Activated T-helper 2 cell treated with anti-CD3 and anti-CD28 coated beads, Interferon-gamma antibody, Interleukin-2, Interleukin-4, amounts not matched to agents 10 μg/mL and 5 μg/mL and 100 μg/mL, durations not matched to agents 14 hours and 24 hours and 36 hours (primary cell): ENCODE measurements around the gene CHMP4A. TPM values are rescaled to one million over a fixed set of nuclear protein-coding genes. Genes with fewer than 3 reads are reported as not detected.
A peak's percentile ranks its signal among the peaks of the same experiment; 100 is the strongest.
"Not testable (repeated sequence)": the region's sequence is repeated elsewhere in the genome, so short reads cannot be mapped to it uniquely, and the experiment has no call there.

Source experiments
- DNase-seq: peaks from one replicate; pipeline ENCODE4 v3.0.0; 2021; ENCODE audit warnings: low spot score
- H3K27ac Mint-ChIP-seq: one replicate; pipeline ENCODE4 v1.8.0; 2021; ENCODE audit warnings: mixed read lengths
- H3K27me3 Mint-ChIP-seq: one replicate; pipeline ENCODE4 v1.8.0; 2021; ENCODE audit warnings: low read depth, mixed read lengths
- H3K36me3 Mint-ChIP-seq: one replicate; pipeline ENCODE4 v1.8.0; 2021; ENCODE audit warnings: low read depth, mixed read lengths
- H3K4me1 Mint-ChIP-seq: one replicate; pipeline ENCODE4 v1.8.0; 2021; ENCODE audit warnings: low read depth, mixed read lengths
- H3K4me3 Mint-ChIP-seq: one replicate; pipeline ENCODE4 v1.8.0; 2021; ENCODE audit warnings: low read depth, mild to moderate bottlenecking, moderate library complexity, mixed read lengths
- H3K9me3 Mint-ChIP-seq: one replicate; pipeline ENCODE4 v1.8.0; 2021; ENCODE audit warnings: mixed read lengths
- intact Hi-C: fragments of 100-400 bp; cut with micrococcal nuclease; formaldehyde crosslinking; loops from one replicate; pipeline ENCODE4 v1.15.1; 2023
- total RNA-seq: library from RNA; stranded (reverse); gene quantifications from 2 replicates; pipeline ENCODE4 v1.2.3, GENCODE V29; 2022

Gene CHMP4A
- total RNA-seq, 1 donor from 2014 or later: 80.0 TPM

GRCh38 chr14:24254630-24255392, 41.5 kb upstream of the CHMP4A start:
- Mint-ChIP-seq H3K27me3 (no peaks in the 10 kb centered on the region), H3K4me3 (no peak overlapping the region), H3K9me3 (no peaks in the 10 kb centered on the region), H3K36me3 (peaks cover 10% of the 10 kb centered on the region), H3K4me1 (peaks cover 18% of the 10 kb centered on the region), H3K27ac (no peak overlapping the region)
- no peak for DNase-seq
- intact Hi-C loops: no loop called here

GRCh38 chr14:24253936-24254335, 40.6 kb upstream of the CHMP4A start:
- no peaks in the 10 kb centered on the region for H3K27me3 Mint-ChIP-seq
- H3K4me1 Mint-ChIP-seq: peaks cover 24% of the 10 kb centered on the region
- H3K27ac Mint-ChIP-seq: no peak overlapping the region
- peaks cover 12% of the 10 kb centered on the region for H3K36me3 Mint-ChIP-seq
- no peak overlapping the region for H3K4me3 Mint-ChIP-seq
- H3K9me3 Mint-ChIP-seq: no peaks in the 10 kb centered on the region
- intact Hi-C loops: no loop called here
- no peak for DNase-seq

- intact Hi-C loops: no loop called here
- Mint-ChIP-seq H3K4me1 (peaks cover 34% of the 10 kb centered on the region), H3K36me3 (peaks cover 12% of the 10 kb centered on the region)
Observed at GRCh38 chr14:24252289-24253124, 39.2 kb upstream of the CHMP4A start.

GRCh38 chr14:24251880-24252288, 38.6 kb upstream of the CHMP4A start:
- intact Hi-C loops: no loop called here
- Mint-ChIP-seq H3K36me3 (peaks cover 14% of the 10 kb centered on the region), H3K27ac (no peak overlapping the region), H3K4me1 (peaks cover 37% of the 10 kb centered on the region), H3K9me3 (no peaks in the 10 kb centered on the region), H3K27me3 (no peaks in the 10 kb centered on the region), H3K4me3 (no peak overlapping the region)
- DNase-seq: no peak

More at GRCh38 chr14:24252289-24253124, 39.2 kb upstream of the CHMP4A start:
- Mint-ChIP-seq H3K9me3 (no peaks in the 10 kb centered on the region), H3K27me3 (no peaks in the 10 kb centered on the region), H3K4me3 (no peak overlapping the region), H3K27ac (no peak overlapping the region)
- DNase-seq: no peak

- Mint-ChIP-seq H3K36me3 (peaks cover 14% of the 10 kb centered on the region), H3K27me3 (no peaks in the 10 kb centered on the region), H3K4me3 (no peak overlapping the region), H3K4me1 (peaks cover 40% of the 10 kb centered on the region), H3K9me3 (no peaks in the 10 kb centered on the region), H3K27ac (peak overlapping the region; percentile 44)
- no peak for DNase-seq
- intact Hi-C loops: no loop called here
Observed at GRCh38 chr14:24250354-24250753, 37.1 kb upstream of the CHMP4A start.

- DNase-seq: no peak
- Mint-ChIP-seq H3K27me3 (no peaks in the 10 kb centered on the region), H3K36me3 (peaks cover 11% of the 10 kb centered on the region), H3K4me1 (peaks cover 43% of the 10 kb centered on the region), H3K4me3 (no peak overlapping the region), H3K27ac (no peak overlapping the region), H3K9me3 (no peaks in the 10 kb centered on the region)
- intact Hi-C loops: no loop called here
Observed at GRCh38 chr14:24249230-24250021, 36.1 kb upstream of the CHMP4A start.

- peak overlapping the region; percentile 72 for H3K27ac Mint-ChIP-seq
- peaks cover 53% of the 10 kb centered on the region for H3K4me1 Mint-ChIP-seq
- intact Hi-C loops: loop anchor here (1.0 kb wide), 1 partner anchor 27 kb away; no protein-coding TSS in a partner anchor
- no peak for DNase-seq
- no peaks in the 10 kb centered on the region for H3K27me3 Mint-ChIP-seq
- no peaks in the 10 kb centered on the region for H3K9me3 Mint-ChIP-seq
- H3K4me3 Mint-ChIP-seq: peak overlapping the region; percentile 32
- peaks cover 5% of the 10 kb centered on the region for H3K36me3 Mint-ChIP-seq
Observed at GRCh38 chr14:24247422-24247821, 34.1 kb upstream of the CHMP4A start.

GRCh38 chr14:24246765-24247212, 33.5 kb upstream of the CHMP4A start:
- intact Hi-C loops: loop anchor here (1.0 kb wide), 1 partner anchor 28 kb away; no protein-coding TSS in a partner anchor
- H3K4me3 Mint-ChIP-seq: peak overlapping the region; percentile 73
- H3K4me1 Mint-ChIP-seq: peaks cover 55% of the 10 kb centered on the region
- H3K27me3 Mint-ChIP-seq: no peaks in the 10 kb centered on the region
- H3K9me3 Mint-ChIP-seq: no peaks in the 10 kb centered on the region
- H3K27ac Mint-ChIP-seq: peak overlapping the region; percentile 95
- peaks cover 5% of the 10 kb centered on the region for H3K36me3 Mint-ChIP-seq
- peak; percentile 32 for DNase-seq

GRCh38 chr14:24245350-24245749, 32.1 kb upstream of the CHMP4A start:
- peaks cover 13% of the 10 kb centered on the region for H3K36me3 Mint-ChIP-seq
- intact Hi-C loops, H3K27ac Mint-ChIP-seq, H3K4me3 Mint-ChIP-seq, DNase-seq, H3K27me3 Mint-ChIP-seq, H3K9me3 Mint-ChIP-seq: not testable (repeated sequence)
- H3K4me1 Mint-ChIP-seq: peaks cover 50% of the 10 kb centered on the region

- intact Hi-C loops: loop anchor here (1.0 to 2.0 kb wide), 3 partner anchors 49 to 187 kb away; partner anchors contain the start of gene TM9SF1
- H3K9me3 Mint-ChIP-seq: no peaks in the 10 kb centered on the region
- no peaks in the 10 kb centered on the region for H3K27me3 Mint-ChIP-seq
- no peak for DNase-seq
- peak overlapping the region; percentile 86 for H3K4me3 Mint-ChIP-seq
- peaks cover 28% of the 10 kb centered on the region for H3K36me3 Mint-ChIP-seq
- peak overlapping the region; percentile 98 for H3K27ac Mint-ChIP-seq
- H3K4me1 Mint-ChIP-seq: peaks cover 46% of the 10 kb centered on the region
Observed at GRCh38 chr14:24243336-24243836, 30.1 kb upstream of the CHMP4A start.

- Mint-ChIP-seq H3K4me1 (peaks cover 46% of the 10 kb centered on the region), H3K9me3 (no peaks in the 10 kb centered on the region), H3K4me3 (peak overlapping the region; percentile 86), H3K27ac (peak overlapping the region; percentile 98), H3K27me3 (no peaks in the 10 kb centered on the region), H3K36me3 (peaks cover 42% of the 10 kb centered on the region)
- DNase-seq: peak; percentile 93
- intact Hi-C loops: loop anchor here (1.0 to 2.0 kb wide), 6 partner anchors 10 to 189 kb away; partner anchors contain the start of genes CHMP4A, GMPR2, NEDD8 and RABGGTA
Observed at GRCh38 chr14:24241829-24242443, 28.6 kb upstream of the CHMP4A start.
